GM23248 (cell line): ENCODE measurements around the gene LRRC7.

Experiments used
- EZH2 ChIP-seq: fragments of 200-600 bp; sonication (generic); IDR thresholded peaks from 2 replicates; pipeline ENCODE4 v1.6.1; 2018; ENCODE audit warnings: antibody characterized with exemption, mild to moderate bottlenecking; ENCODE audit not compliant: insufficient read depth, poor library complexity, severe bottlenecking
- EZH2phosphoT487 ChIP-seq: fragments of 200-600 bp; sonication (generic); IDR thresholded peaks from 2 replicates; pipeline ENCODE4 v1.6.1; 2018; ENCODE audit warnings: antibody characterized with exemption, moderate library complexity, mild to moderate bottlenecking, low read depth; ENCODE audit not compliant: insufficient read depth

GRCh38 chr1:69739251-69739605 lies 171.5 kb downstream of the LRRC7 start:
- no peak for TF ChIP-seq EZH2
- no peak for TF ChIP-seq EZH2phosphoT487
